Measurements from ENCODE around the gene PIEZO1. TPM values are rescaled to one million over a fixed set of nuclear protein-coding genes. Genes with fewer than 3 reads are reported as not detected.

The PIEZO1 gene
- total and polyA plus RNA-seq, 9 of the 15 experiments (the other 6 are each of a cell fraction or from before 2014, with no cell fraction given) = 3.6 to 432 (median 131) TPM

DNA sequence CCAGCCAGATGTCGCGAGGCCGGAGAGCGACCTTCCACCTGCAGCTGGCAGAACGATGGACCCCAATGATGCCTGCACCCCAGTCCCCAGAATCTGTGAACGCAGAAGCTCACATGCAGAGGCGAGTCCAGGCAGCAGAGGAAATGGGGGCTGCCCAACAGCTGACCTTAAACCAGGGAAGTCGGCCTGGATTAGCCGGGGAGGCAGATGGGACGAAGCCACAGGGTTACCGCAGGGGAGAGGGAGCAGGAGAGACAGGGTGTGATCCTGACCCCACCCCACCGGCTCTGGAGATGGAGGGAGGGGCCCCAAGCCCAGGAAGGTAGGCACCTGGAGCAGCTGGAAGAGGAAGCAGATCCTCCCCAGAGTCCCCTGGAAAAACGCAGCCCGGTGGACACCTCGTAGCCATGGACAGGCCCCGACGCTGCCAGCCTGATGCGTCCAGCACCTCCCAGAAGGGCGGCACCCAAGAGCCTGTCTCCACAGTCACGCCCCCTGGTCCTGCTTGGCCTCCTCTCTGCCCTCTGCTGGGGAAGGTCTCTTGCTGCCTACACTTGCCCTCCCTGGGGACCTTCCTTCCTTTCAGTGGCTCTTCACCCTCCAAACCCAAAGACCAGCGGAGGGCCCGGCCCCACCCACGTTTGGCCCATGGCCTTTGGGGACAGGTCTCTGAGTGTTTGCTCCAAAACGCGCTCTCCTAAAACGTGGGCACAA is 37.3 kb downstream of the PIEZO1 start (continued):
- no peak for TF ChIP-seq BRD4 (IDR thresholded peaks at IDR 0.05)
- 0 out of 2 replicates have a peak, but pooled peaks have one; percentile 7 for TF ChIP-seq STAG1 (CRISPR knock-in tag; IDR thresholded peaks at IDR 0.05; ENCODE audit: borderline replicate concordance)
- TF ChIP-seq FOXP1 (CRISPR knock-in tag; IDR thresholded peaks at IDR 0.05) = peak; percentile 48; the same call in 1 of the 2 replicates
- TF ChIP-seq NEUROD1 (IDR thresholded peaks at IDR 0.05; ENCODE audit: borderline replicate concordance, low read depth, low read length, partially characterized antibody) = peak; percentile 22
- TF ChIP-seq JUN (IDR thresholded peaks at IDR 0.05; ENCODE audit: borderline replicate concordance, low read depth, low read length) = peak; percentile 28; the same call in 1 of the 2 replicates
- TF ChIP-seq JUN (CRISPR knock-in tag; IDR thresholded peaks at IDR 0.05; ENCODE audit: borderline replicate concordance) = peak; percentile 42; the same call in 1 of the 2 replicates
- 0 out of 2 replicates have a peak, but pooled peaks have one; percentile 42 for TF ChIP-seq MYC (IDR thresholded peaks at IDR 0.05; ENCODE audit: low read depth, low read length)
- TF ChIP-seq MYC (CRISPR knock-in tag; IDR thresholded peaks at IDR 0.05; ENCODE audit: borderline replicate concordance, low read depth) = no peak
- TF ChIP-seq SNRNP70 (optimal IDR thresholded peaks at IDR 0.05; ENCODE audit: low read depth, low read length) = no peak
- TF ChIP-seq SRSF3 (IDR thresholded peaks at IDR 0.05; ENCODE audit: insufficient read depth, low read length) = no peak
- no peak for TF ChIP-seq FOXJ3 (CRISPR knock-in tag; IDR thresholded peaks at IDR 0.05)
- TF ChIP-seq CXXC5 (CRISPR knock-in tag; IDR thresholded peaks at IDR 0.05) = no peak
- TF ChIP-seq, protein P1, sequence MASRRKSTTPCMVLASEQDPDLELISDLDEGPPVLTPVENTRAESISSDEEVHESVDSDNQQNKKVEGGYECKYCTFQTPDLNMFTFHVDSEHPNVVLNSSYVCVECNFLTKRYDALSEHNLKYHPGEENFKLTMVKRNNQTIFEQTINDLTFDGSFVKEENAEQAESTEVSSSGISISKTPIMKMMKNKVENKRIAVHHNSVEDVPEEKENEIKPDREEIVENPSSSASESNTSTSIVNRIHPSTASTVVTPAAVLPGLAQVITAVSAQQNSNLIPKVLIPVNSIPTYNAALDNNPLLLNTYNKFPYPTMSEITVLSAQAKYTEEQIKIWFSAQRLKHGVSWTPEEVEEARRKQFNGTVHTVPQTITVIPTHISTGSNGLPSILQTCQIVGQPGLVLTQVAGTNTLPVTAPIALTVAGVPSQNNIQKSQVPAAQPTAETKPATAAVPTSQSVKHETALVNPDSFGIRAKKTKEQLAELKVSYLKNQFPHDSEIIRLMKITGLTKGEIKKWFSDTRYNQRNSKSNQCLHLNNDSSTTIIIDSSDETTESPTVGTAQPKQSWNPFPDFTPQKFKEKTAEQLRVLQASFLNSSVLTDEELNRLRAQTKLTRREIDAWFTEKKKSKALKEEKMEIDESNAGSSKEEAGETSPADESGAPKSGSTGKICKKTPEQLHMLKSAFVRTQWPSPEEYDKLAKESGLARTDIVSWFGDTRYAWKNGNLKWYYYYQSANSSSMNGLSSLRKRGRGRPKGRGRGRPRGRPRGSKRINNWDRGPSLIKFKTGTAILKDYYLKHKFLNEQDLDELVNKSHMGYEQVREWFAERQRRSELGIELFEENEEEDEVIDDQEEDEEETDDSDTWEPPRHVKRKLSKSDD (conservative IDR thresholded peaks at IDR 0.05; ENCODE audit: low read length) = 0 out of 2 replicates have a peak, but pooled peaks have one; percentile 11
- TF ChIP-seq CC2D1A (IDR thresholded peaks at IDR 0.05) = no peak
- TF ChIP-seq, protein P2, sequence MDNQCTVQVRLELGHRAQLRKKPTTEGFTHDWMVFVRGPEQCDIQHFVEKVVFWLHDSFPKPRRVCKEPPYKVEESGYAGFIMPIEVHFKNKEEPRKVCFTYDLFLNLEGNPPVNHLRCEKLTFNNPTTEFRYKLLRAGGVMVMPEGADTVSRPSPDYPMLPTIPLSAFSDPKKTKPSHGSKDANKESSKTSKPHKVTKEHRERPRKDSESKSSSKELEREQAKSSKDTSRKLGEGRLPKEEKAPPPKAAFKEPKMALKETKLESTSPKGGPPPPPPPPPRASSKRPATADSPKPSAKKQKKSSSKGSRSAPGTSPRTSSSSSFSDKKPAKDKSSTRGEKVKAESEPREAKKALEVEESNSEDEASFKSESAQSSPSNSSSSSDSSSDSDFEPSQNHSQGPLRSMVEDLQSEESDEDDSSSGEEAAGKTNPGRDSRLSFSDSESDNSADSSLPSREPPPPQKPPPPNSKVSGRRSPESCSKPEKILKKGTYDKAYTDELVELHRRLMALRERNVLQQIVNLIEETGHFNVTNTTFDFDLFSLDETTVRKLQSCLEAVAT (IDR thresholded peaks at IDR 0.05) = peak in 1 of 2 experiments; percentile 42; a peak in 1 of 4 replicates
- no peak for TF ChIP-seq ERF (CRISPR knock-in tag; IDR thresholded peaks at IDR 0.05)
- TF ChIP-seq ZNF12 (CRISPR knock-in tag; IDR thresholded peaks at IDR 0.05) = no peak
- TF ChIP-seq, protein P3, sequence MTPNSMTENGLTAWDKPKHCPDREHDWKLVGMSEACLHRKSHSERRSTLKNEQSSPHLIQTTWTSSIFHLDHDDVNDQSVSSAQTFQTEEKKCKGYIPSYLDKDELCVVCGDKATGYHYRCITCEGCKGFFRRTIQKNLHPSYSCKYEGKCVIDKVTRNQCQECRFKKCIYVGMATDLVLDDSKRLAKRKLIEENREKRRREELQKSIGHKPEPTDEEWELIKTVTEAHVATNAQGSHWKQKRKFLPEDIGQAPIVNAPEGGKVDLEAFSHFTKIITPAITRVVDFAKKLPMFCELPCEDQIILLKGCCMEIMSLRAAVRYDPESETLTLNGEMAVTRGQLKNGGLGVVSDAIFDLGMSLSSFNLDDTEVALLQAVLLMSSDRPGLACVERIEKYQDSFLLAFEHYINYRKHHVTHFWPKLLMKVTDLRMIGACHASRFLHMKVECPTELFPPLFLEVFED (CRISPR knock-in tag; conservative IDR thresholded peaks at IDR 0.05) = 0 out of 2 replicates have a peak, but pooled peaks have one; percentile 4
- TF ChIP-seq NCOA4 (IDR thresholded peaks at IDR 0.05; ENCODE audit: partially characterized antibody) = no peak
- TF ChIP-seq HMG20B (CRISPR knock-in tag; IDR thresholded peaks at IDR 0.05) = no peak
- no peak for TF ChIP-seq CHD4 (IDR thresholded peaks at IDR 0.05; ENCODE audit: insufficient read depth, insufficient replicate concordance, low read depth, low read length, poor library complexity, severe bottlenecking)
- TF ChIP-seq CSDE1 (IDR thresholded peaks at IDR 0.05) = no peak
- TF ChIP-seq ZKSCAN8 (CRISPR knock-in tag; IDR thresholded peaks at IDR 0.05) = no peak
- no peak for TF ChIP-seq XRCC4 (IDR thresholded peaks at IDR 0.05; ENCODE audit: extremely low read depth, insufficient read depth, insufficient read length)
